ENCODE results near the gene GALNT9.

- TF ChIP-seq, protein P1, sequence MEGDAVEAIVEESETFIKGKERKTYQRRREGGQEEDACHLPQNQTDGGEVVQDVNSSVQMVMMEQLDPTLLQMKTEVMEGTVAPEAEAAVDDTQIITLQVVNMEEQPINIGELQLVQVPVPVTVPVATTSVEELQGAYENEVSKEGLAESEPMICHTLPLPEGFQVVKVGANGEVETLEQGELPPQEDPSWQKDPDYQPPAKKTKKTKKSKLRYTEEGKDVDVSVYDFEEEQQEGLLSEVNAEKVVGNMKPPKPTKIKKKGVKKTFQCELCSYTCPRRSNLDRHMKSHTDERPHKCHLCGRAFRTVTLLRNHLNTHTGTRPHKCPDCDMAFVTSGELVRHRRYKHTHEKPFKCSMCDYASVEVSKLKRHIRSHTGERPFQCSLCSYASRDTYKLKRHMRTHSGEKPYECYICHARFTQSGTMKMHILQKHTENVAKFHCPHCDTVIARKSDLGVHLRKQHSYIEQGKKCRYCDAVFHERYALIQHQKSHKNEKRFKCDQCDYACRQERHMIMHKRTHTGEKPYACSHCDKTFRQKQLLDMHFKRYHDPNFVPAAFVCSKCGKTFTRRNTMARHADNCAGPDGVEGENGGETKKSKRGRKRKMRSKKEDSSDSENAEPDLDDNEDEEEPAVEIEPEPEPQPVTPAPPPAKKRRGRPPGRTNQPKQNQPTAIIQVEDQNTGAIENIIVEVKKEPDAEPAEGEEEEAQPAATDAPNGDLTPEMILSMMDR (IDR thresholded peaks at IDR 0.05), result no peak
- TF ChIP-seq POLR2A (IDR thresholded peaks at IDR 0.05), result no peak
Observed at GRCh38 chr12:132182206-132182710, 147.1 kb downstream of the GALNT9 start.

Measured in right lobe of liver (tissue), 4 donors.